HG03066 (cell line): ENCODE data around the gene PRPF39.
"Not testable (repeated sequence)": the region's sequence is repeated elsewhere in the genome, so short reads cannot be mapped to it uniquely, and the experiment has no call there.

Experiments
- ATAC-seq: cut with Tn5 transposase; IDR thresholded peaks from one replicate; pipeline ENCODE4 v1.9.1; 2021; ENCODE audit warnings: low read depth; ENCODE audit not compliant: unreplicated experiment

PRPF39 gene

GRCh38 chr14:45135659-45136395, 51.9 kb downstream of the PRPF39 start, which contains the start of gene FANCM:
Gene FANCM (plus strand): TSS chr14:45135930. CDS start chr14:45136032, 102 bp downstream.
- peak; percentile 33 for ATAC-seq

DNA sequence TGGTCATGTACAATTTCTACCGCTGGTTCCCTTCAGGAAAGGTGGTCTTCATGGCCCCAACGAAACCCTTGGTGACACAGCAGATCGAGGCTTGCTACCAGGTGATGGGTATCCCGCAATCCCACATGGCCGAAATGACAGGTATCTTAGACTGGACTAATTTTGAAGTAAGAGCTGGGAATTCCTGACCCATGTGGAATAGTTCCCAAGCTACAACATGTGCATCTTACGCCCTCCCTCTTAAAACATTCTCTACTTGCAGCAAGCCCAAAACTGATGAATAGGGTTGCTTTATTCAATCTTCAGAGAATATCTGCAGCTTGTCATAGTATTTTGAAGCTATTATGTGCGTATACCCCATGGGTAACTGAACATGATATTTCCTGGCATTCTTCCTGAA, 52.5 kb downstream of the PRPF39 start:
- no peak for ATAC-seq

GRCh38 chr14:45140661-45141187, 56.8 kb downstream of the PRPF39 start:
- no peak for ATAC-seq

- ATAC-seq, result not testable (repeated sequence)
Measured at GRCh38 chr14:45142083-45142482, 58.2 kb downstream of the PRPF39 start.

DNA sequence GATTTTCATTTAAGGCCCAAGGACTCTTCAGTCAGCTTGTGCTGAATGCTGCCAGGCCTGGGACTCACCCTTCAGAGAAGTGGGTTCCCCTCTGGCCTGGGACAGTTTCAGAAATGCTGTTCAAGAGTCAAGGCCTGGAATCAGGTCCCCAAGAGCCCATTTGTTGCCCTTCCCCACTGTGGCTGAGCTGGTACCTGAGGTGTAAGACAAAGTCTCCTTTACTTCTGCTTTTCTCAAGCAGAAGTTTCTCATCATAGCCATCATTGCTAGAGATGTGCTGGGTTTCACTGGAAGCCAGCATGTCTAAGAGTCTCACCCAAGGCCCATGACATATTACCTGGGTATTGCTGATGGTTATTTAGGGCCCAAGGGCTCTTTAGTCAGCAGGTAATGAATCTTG, 60.7 kb downstream of the PRPF39 start:
- no peak for ATAC-seq

DNA sequence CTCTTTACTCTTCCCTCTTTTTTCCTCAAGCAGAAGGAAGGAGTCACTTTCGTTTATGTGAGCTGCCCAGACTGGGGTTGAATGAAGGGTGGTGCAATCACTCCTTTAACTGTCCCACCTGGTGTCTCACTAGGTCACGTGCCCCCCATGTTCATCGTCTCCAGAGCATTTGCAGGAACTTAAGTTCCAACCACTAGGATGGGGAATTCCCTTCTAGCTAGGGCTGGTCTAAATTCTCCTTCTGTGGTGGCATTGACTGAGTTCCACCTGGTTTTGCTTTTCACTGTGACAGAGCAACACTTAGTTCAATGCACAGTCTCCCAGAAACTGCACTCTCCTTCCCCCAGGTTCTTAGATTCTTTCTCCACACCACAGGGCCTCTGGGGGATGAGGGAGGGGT, 61.3 kb downstream of the PRPF39 start:
- no peak for ATAC-seq

GRCh38 chr14:45149602-45150001, 65.7 kb downstream of the PRPF39 start:
- ATAC-seq, result no peak

- ATAC-seq, result no peak
Measured at GRCh38 chr14:45150386-45150890, 66.5 kb downstream of the PRPF39 start.

- ATAC-seq, result no peak
Measured at GRCh38 chr14:45156067-45156466, 72.2 kb downstream of the PRPF39 start.
